Activated B cell treated with CpG ODN at 0.5 μM for 24 hours (primary cell): ENCODE measurements around the gene PDE1C. TPM values are rescaled to one million over a fixed set of nuclear protein-coding genes. Genes with fewer than 3 reads are reported as not detected.

ENCODE experiments used
- ATAC-seq: fragments of 200-7000 bp; cut with Tn5 transposase; one replicate; pipeline ENCODE4 v1.10.0; 2021; ENCODE audit warnings: low read depth, mild to moderate bottlenecking, moderate library complexity
- CTCF ChIA-PET: fragments of 350-600 bp; sonication (Branson Sonifier 250); formaldehyde crosslinking; loops from one replicate; lab custom pipeline; 2021; ENCODE audit warnings: antibody characterized with exemption; lab: Charles Lee
- POLR2A ChIA-PET: fragments of 350-600 bp; sonication (Branson Sonifier 250); formaldehyde crosslinking; loops from one replicate; lab custom pipeline; 2021; ENCODE audit warnings: antibody characterized with exemption; lab: Charles Lee
- DNase-seq: peaks from one replicate; pipeline ENCODE4 v3.0.0; 2022
- H3K27ac Mint-ChIP-seq: one replicate; pipeline ENCODE4 v1.8.0; 2020; ENCODE audit warnings: mixed read lengths
- H3K27me3 Mint-ChIP-seq: one replicate; pipeline ENCODE4 v1.8.0; 2021; ENCODE audit warnings: mixed read lengths
- H3K36me3 Mint-ChIP-seq: one replicate; pipeline ENCODE4 v1.8.0; 2021; ENCODE audit warnings: low read depth, mixed read lengths
- H3K4me1 Mint-ChIP-seq: one replicate; pipeline ENCODE4 v1.8.0; 2021; ENCODE audit warnings: mixed read lengths
- H3K4me3 Mint-ChIP-seq: one replicate; pipeline ENCODE4 v1.8.0; 2020; ENCODE audit warnings: mild to moderate bottlenecking, mixed read lengths
- H3K9me3 Mint-ChIP-seq: one replicate; pipeline ENCODE4 v1.8.0; 2020; ENCODE audit warnings: mixed read lengths
- CTCF ChIP-seq: fragments of 200-600 bp; IDR thresholded peaks from one replicate; pipeline ENCODE4 v1.8.0; 2022; ENCODE audit warnings: antibody characterized with exemption, mild to moderate bottlenecking
- intact Hi-C: fragments of 100-400 bp; cut with micrococcal nuclease; formaldehyde crosslinking; loops from one replicate; pipeline ENCODE4 v1.15.1; 2024
- total RNA-seq: library from RNA; stranded (reverse); gene quantifications from 2 replicates; pipeline ENCODE4 v1.2.3, GENCODE V29; 2022

PDE1C gene
- total RNA-seq, 1 donor from 2014 or later = not detected

- intact Hi-C loops = no loop called here
- DNase-seq (no peak), ATAC-seq (no peak)
- Mint-ChIP-seq H3K27me3 (no peaks in the 10 kb centered on the region), H3K4me3 (no peak overlapping the region), H3K36me3 (no peaks in the 10 kb centered on the region), H3K27ac (no peak overlapping the region), H3K4me1 (peaks cover 10% of the 10 kb centered on the region), H3K9me3 (no peaks in the 10 kb centered on the region)
- POLR2A ChIA-PET = no interaction called here
- no peak for TF ChIP-seq CTCF
- CTCF ChIA-PET = no interaction called here
Observed at GRCh38 chr7:32047075-32047474, 23.1 kb downstream of the PDE1C start.

GRCh38 chr7:32045228-32045627 is 25.0 kb downstream of the PDE1C start:
- Mint-ChIP-seq H3K27me3 (no peaks in the 10 kb centered on the region), H3K4me3 (no peak overlapping the region), H3K36me3 (no peaks in the 10 kb centered on the region), H3K9me3 (no peaks in the 10 kb centered on the region), H3K27ac (no peak overlapping the region), H3K4me1 (peaks cover 10% of the 10 kb centered on the region)
- DNase-seq = no peak
- intact Hi-C loops = no loop called here
- CTCF ChIA-PET = no interaction called here
- ATAC-seq = no peak
- POLR2A ChIA-PET = no interaction called here
- no peak for TF ChIP-seq CTCF

- Mint-ChIP-seq H3K27me3 (no peaks in the 10 kb centered on the region), H3K9me3 (no peaks in the 10 kb centered on the region), H3K27ac (no peak overlapping the region), H3K4me3 (no peak overlapping the region), H3K4me1 (peaks cover 10% of the 10 kb centered on the region), H3K36me3 (no peaks in the 10 kb centered on the region)
- intact Hi-C loops = no loop called here
- TF ChIP-seq CTCF = no peak
- ATAC-seq (no peak), DNase-seq (no peak)
- CTCF ChIA-PET = no interaction called here
- POLR2A ChIA-PET = no interaction called here
Observed at GRCh38 chr7:32044739-32045138, 25.5 kb downstream of the PDE1C start.

GRCh38 chr7:32043688-32044087 is 26.5 kb downstream of the PDE1C start:
- ChIA-PET CTCF (no interaction called here), POLR2A (no interaction called here)
- TF ChIP-seq CTCF = no peak
- Mint-ChIP-seq H3K36me3 (no peaks in the 10 kb centered on the region), H3K4me3 (no peak overlapping the region), H3K9me3 (no peaks in the 10 kb centered on the region), H3K27me3 (no peaks in the 10 kb centered on the region), H3K4me1 (peaks cover 3% of the 10 kb centered on the region), H3K27ac (no peak overlapping the region)
- intact Hi-C loops = no loop called here
- DNase-seq (no peak), ATAC-seq (no peak)

- no peaks in the 10 kb centered on the region for H3K9me3 Mint-ChIP-seq
- H3K27ac Mint-ChIP-seq = no peak overlapping the region
- TF ChIP-seq CTCF = no peak
- no peak for DNase-seq
- ChIA-PET CTCF (no interaction called here), POLR2A (no interaction called here)
- H3K4me3 Mint-ChIP-seq = no peak overlapping the region
- intact Hi-C loops = no loop called here
- no peak for ATAC-seq
- no peaks in the 10 kb centered on the region for H3K4me1 Mint-ChIP-seq
- no peaks in the 10 kb centered on the region for H3K36me3 Mint-ChIP-seq
- no peaks in the 10 kb centered on the region for H3K27me3 Mint-ChIP-seq
Observed at GRCh38 chr7:32042900-32043299, 27.3 kb downstream of the PDE1C start.
